ENCODE results near the gene SLC16A11. TPM values are rescaled to one million over a fixed set of nuclear protein-coding genes. Genes with fewer than 3 reads are reported as not detected.

SLC16A11 gene
- total RNA-seq, 4 donors from 2014 or later = 5.4 to 43.9 (median 18.8) TPM

DNA sequence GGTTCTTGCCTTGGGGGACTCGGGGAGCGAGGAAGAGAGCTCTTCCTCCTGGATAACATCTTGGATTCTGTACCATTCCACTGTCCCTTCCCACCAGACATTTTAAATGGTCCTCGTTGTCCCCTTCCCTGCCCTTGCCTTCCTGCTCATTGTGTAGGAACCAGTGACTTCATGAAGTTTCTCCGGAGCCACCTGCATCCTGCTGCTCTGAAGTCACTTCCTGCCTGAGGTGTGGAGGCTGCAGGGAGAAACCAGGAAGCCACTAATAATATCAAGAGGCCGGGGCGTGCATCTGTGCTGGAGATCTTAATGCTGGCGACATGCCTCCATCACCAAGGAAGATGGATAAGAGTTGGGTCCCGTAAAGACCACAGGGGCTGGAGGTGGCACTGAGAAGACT is 14.2 kb downstream of the SLC16A11 start:
- H3K27me3 ChIP-seq = no peaks in the 10 kb centered on the region
- peak overlapping the region in 1 of 3 donors; percentile 61 for H3K27ac ChIP-seq
- no peaks in the 10 kb centered on the region for H3K36me3 ChIP-seq
- no peaks in the 10 kb centered on the region for H3K9me3 ChIP-seq
- no peak for DNase-seq
- no peak overlapping the region for H3K4me3 ChIP-seq (replicated peaks in 1 of 3)
- intact Hi-C loops (cut with DNase I) = no loop called here
- TF ChIP-seq, protein P1, sequence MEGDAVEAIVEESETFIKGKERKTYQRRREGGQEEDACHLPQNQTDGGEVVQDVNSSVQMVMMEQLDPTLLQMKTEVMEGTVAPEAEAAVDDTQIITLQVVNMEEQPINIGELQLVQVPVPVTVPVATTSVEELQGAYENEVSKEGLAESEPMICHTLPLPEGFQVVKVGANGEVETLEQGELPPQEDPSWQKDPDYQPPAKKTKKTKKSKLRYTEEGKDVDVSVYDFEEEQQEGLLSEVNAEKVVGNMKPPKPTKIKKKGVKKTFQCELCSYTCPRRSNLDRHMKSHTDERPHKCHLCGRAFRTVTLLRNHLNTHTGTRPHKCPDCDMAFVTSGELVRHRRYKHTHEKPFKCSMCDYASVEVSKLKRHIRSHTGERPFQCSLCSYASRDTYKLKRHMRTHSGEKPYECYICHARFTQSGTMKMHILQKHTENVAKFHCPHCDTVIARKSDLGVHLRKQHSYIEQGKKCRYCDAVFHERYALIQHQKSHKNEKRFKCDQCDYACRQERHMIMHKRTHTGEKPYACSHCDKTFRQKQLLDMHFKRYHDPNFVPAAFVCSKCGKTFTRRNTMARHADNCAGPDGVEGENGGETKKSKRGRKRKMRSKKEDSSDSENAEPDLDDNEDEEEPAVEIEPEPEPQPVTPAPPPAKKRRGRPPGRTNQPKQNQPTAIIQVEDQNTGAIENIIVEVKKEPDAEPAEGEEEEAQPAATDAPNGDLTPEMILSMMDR (IDR thresholded peaks at IDR 0.05) = no peak
- peak in 1 of 2 donors; percentile 13 for TF ChIP-seq POLR2A (IDR thresholded peaks at IDR 0.05)
- 73 to 78% methylated on average over 8 of the region's 8 CpGs for WGBS, 2 donors
- H3K4me1 ChIP-seq = peaks cover 4 to 23% of the 10 kb centered on the region in 2 donors

DNA sequence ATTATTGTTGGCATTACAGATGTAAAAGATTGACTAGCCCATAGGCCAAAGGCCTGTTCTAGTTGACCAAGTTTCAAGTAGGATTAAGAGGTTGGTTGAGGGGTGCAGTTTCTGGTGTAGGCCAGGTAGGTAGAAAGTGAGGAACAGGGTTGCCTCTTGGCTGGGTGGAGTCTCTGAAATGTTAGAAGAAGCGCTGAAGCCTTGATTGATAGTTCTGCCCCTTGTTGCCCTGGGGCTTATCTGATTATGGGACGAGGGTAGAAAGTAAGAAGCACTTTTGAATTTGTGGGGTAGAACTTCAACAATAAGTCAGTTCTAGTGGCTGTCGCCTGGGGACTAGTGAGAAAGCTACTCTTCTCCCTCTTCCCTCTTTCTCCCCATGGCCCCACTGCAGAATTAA is 14.8 kb downstream of the SLC16A11 start:
- TF ChIP-seq POLR2A (IDR thresholded peaks at IDR 0.05) = no peak
- TF ChIP-seq, protein P1 (IDR thresholded peaks at IDR 0.05) = no peak
- H3K36me3 ChIP-seq = no peaks in the 10 kb centered on the region
- peak overlapping the region; percentile 27 to 61 (median 30) for H3K27ac ChIP-seq
- WGBS, 2 donors = 74 to 79% methylated on average over 3 of the region's 3 CpGs
- intact Hi-C loops (cut with DNase I) = no loop called here
- H3K9me3 ChIP-seq = no peaks in the 10 kb centered on the region
- peaks cover 4 to 26% of the 10 kb centered on the region in 2 donors for H3K4me1 ChIP-seq
- no peak for DNase-seq
- no peaks in the 10 kb centered on the region for H3K27me3 ChIP-seq
- H3K4me3 ChIP-seq (replicated peaks in 1 of 3) = no peak overlapping the region

DNA sequence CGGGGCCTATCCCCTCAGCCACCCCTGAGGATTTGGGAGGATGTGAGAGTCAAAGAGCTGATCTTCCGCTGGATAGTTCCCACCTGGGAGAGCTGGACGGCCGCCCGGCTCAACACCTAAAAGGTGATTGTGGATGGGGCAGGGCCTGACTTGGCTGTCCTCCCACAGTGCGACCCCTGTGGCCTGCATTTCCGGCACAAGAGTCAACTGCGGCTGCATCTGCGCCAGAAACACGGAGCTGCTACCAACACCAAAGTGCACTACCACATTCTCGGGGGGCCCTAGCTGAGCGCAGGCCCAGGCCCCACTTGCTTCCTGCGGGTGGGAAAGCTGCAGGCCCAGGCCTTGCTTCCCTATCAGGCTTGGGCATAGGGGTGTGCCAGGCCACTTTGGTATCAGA is 16.6 kb downstream of the SLC16A11 start:
- no peak for DNase-seq
- no peak for TF ChIP-seq POLR2A (IDR thresholded peaks at IDR 0.05)
- TF ChIP-seq, protein P1 (IDR thresholded peaks at IDR 0.05) = no peak
- H3K4me1 ChIP-seq = peaks cover 11 to 36% of the 10 kb centered on the region in 2 donors
- H3K36me3 ChIP-seq = no peaks in the 10 kb centered on the region
- peak overlapping the region in 2 of 3 donors; percentile 3 to 13 for H3K27ac ChIP-seq
- H3K9me3 ChIP-seq = no peaks in the 10 kb centered on the region
- intact Hi-C loops (cut with DNase I) = no loop called here
- H3K27me3 ChIP-seq = no peaks in the 10 kb centered on the region
- WGBS, 2 donors = 65 to 81% methylated on average over 9 to 13 of the region's 13 CpGs
- no peak overlapping the region for H3K4me3 ChIP-seq (replicated peaks in 1 of 3)

DNA sequence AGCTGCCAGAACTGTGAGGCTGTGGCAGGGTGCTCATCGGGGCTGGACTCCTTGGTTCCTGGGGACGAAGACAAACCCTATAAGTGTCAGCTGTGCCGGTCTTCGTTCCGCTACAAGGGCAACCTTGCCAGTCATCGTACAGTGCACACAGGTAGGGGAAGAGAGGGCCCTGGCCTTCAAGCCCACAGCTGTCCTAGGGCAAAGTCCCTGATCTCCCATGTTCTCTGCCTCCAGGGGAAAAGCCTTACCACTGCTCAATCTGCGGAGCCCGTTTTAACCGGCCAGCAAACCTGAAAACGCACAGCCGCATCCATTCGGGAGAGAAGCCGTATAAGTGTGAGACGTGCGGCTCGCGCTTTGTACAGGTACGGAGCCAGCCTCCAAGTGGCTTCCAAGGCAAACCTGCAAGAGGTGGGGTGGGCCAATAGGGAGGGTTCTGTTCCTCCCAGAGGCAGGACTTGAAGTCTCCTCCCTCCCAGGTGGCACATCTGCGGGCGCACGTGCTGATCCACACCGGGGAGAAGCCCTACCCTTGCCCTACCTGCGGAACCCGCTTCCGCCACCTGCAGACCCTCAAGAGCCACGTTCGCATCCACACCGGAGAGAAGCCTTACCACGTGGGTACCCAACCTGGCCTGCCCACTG is 17.3 kb downstream of the SLC16A11 start:
- DNase-seq = no peak
- Histone ChIP-seq H3K27me3 (no peaks in the 10 kb centered on the region), H3K9me3 (no peaks in the 10 kb centered on the region), H3K4me1 (peaks cover 17 to 43% of the 10 kb centered on the region in 2 donors), H3K4me3 (replicated peaks in 1 of 3) (no peak overlapping the region), H3K27ac (peak overlapping the region in 1 of 3 donors; percentile 13), H3K36me3 (no peaks in the 10 kb centered on the region)
- WGBS, 2 donors = 81 to 88% methylated on average over 18 to 26 of the region's 29 CpGs
- no peak for TF ChIP-seq POLR2A (IDR thresholded peaks at IDR 0.05)
- TF ChIP-seq, protein P1 (IDR thresholded peaks at IDR 0.05) = no peak
- intact Hi-C loops (cut with DNase I) = no loop called here

DNA sequence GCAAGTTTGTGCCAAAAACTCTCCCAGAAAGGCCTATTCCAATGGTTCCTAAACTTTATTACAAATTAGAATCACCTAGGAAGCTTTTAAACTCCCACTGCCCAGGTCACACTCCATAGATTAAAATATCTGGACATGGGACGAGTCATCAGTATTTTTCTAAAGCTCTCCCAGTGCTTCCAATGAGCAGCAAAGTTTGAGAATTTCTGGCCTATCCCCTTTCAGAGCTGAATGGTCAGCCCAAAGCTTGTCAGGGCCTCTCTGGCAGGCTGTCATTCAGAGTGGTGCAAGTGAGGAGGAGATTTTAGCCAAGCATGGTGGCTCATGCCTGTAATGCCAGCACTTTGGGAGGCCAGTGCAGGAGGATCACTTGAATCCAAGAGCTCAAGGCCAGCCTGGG is 18.6 kb downstream of the SLC16A11 start:
- H3K36me3 ChIP-seq = no peaks in the 10 kb centered on the region
- DNase-seq = no peak
- TF ChIP-seq POLR2A (IDR thresholded peaks at IDR 0.05) = no peak
- TF ChIP-seq, protein P1 (IDR thresholded peaks at IDR 0.05) = no peak
- H3K4me3 ChIP-seq (replicated peaks in 1 of 3) = no peak overlapping the region
- H3K4me1 ChIP-seq = peaks cover 17 to 57% of the 10 kb centered on the region in 2 donors
- intact Hi-C loops (cut with DNase I) = no loop called here
- no peaks in the 10 kb centered on the region for H3K9me3 ChIP-seq
- 58 to 92% methylated on average over 1 of the region's 1 CpG for WGBS, 2 donors
- peak overlapping the region in 2 of 3 donors; percentile 4 to 50 for H3K27ac ChIP-seq
- H3K27me3 ChIP-seq = no peaks in the 10 kb centered on the region
